NCI-H128 (cell line): ENCODE results near the gene ITGA2.

Source experiments
- DNase-seq: peaks from one replicate; lab custom pipeline; 2025; ENCODE audit not compliant: unreplicated experiment; lab: John Stamatoyannopoulos, UW

The ITGA2 gene

DNA sequence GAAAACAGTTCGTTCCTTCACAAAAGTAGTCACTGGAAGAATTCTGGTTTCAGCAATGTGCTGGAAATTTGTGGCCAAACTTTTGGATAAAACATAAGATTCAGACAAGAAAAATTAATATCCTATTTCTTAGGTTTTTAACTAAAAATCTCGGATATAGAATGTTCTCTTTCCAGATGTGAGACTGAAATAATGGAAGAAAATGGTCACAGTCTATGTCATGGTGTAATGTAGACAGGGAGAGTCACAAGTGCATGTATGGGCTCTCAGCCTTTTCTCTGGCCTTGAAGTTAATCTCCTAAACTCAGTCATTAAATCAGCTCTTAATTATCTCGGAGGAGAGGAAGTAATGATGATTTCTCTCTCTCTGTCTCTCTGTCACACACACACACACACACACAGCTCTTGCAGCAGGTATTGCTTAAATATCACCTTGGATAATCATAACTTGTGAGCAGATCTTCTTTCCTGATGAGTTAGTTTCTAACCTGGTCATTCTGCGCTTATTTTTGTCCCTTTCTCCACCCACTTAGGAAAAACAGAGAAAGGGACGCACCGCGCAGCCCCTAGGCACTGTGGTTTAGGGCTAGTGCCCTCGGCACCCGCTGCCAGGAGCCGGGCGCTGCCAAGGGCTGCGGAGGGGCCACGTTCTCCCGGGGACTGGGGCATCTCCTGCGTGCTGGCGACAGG is 672 bp upstream of the ITGA2 start:
- DNase-seq, result no peak

DNA sequence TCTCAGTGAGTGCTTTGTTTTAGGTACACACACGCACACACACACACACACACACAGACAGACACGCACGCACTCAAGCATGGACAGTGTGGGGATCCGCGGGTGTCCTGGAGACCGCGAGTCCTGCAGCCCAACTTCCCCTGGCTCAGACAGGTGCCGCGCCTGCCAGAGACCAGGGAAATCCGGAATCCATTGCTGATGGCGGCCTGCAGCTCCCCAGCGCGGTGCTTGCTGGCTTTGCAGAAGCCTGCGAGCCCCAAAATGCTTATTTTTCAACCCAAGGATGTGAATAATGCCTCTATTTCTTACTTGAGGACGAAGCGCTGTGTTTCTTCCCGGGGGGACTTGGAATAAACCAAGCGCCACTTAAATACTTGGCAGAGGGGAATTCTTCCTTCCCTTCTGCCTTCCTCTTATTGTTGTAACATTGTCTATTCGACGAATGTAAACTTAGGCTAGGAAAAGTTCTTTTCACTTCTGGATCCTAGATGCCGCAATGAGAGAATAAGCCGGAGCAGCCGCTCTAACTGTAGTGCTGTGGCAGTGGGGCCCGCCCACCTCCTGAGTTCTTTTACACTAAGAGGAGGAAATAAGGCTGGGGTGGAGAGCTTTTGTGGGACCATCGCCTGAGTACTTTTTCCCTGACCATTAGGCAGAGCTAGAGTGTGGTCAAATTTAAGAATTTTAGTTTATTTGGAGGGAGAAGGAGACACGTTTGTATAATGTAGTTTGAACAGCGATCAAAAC is 802 bp downstream of the ITGA2 start:
- no peak for DNase-seq

DNA sequence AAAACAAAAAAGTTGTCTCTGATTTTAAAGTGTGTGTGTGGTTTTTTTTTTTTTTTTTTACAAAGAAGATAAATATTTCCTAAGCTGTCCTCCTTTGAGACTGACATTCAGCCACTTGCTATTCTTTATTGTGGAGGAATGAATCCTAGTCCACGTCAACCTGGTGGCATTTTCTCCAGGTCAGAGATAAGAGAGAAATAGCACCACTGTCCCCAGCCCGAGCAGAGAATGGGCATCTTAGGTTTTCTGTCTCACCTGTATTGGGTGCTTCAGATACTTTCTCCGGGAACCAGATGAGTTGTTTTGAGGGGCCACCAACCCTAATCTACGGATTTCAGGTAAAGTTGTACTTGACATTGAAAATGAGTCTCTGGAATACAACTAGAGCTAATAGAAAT is 1.4 kb downstream of the ITGA2 start:
- DNase-seq, result no peak

DNA sequence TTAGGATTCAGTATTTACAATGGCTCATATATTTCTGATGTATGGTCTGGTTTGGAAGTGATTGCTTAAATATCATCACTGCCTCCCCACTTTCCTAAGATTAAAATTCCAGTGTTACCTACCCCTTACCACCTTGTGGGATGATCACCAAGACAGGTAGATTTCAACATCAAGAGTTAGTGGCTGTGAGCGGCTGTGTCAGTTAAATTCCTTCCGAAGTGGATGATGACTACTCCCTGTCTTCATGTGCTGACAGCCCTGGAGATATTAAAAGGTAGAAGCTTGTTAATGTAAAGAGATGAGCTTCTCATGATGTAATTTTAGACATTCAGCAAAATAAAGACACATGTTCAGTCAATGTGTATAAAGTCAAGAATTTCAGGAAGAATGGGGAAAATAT is 4.2 kb downstream of the ITGA2 start:
- DNase-seq, result no peak

DNA sequence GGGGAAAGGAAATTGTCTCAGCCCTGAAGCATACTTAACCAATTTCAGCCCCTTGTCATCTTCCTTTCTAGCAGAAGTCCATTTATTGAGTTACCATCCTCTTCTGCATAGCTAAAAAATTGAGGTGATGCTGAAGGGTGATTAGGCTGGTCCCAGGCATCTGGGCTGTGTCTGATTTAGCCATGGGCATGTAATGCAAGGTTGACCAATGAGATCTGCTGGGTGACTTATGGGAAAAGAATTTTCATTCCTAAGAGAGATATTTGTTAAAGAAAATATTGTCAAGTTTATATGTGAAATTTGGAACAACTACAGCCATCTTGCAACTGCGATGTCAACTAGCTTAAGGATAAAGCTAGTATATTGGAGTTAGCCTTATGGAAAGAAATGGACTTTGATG is 5.1 kb downstream of the ITGA2 start:
- no peak for DNase-seq

- DNase-seq, result no peak
These were observed 5.9 kb downstream of the ITGA2 start for GRCh38 chr5:52995095-52995494.

DNA sequence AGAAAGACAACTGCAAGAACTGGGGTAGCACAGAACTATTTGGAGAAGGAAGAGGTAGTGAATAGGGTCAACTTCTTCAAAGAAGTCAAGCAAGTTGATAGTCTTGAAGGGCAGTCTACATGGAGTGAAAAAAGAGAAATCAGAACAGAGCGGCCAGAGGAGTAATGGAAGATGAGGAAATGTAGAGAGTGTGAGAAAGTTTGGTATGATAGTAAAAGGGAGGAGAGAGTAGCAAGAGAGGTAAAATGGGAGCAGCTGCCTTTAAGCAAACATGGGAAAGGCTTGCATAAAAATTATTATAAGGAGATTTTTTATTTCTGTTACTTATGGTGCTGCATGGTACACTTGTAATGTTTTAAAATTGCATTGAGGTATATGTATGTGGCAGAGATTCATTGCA is 6.8 kb downstream of the ITGA2 start:
- no peak for DNase-seq

- no peak for DNase-seq
These were observed 7.8 kb downstream of the ITGA2 start for GRCh38 chr5:52996979-52997378.

DNA sequence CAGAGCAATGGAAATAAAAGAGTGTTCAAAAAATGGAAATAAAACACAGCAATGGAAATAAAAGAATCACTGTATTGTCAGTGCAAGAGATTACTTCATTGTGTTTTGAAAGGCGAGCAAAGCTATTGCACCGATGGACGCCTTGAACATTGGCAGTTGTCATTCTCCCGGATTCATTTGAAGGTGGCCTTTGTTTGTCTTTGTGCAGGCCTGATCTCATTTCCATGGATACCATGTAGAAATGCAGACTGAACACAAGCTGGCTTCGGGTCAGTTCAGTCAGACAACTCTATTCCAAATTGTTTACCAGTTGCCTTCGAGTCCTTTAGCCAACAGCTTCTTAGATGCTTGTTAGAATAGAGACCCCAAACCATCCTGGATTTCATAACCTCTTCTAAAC is 8.3 kb downstream of the ITGA2 start:
- no peak for DNase-seq

DNA sequence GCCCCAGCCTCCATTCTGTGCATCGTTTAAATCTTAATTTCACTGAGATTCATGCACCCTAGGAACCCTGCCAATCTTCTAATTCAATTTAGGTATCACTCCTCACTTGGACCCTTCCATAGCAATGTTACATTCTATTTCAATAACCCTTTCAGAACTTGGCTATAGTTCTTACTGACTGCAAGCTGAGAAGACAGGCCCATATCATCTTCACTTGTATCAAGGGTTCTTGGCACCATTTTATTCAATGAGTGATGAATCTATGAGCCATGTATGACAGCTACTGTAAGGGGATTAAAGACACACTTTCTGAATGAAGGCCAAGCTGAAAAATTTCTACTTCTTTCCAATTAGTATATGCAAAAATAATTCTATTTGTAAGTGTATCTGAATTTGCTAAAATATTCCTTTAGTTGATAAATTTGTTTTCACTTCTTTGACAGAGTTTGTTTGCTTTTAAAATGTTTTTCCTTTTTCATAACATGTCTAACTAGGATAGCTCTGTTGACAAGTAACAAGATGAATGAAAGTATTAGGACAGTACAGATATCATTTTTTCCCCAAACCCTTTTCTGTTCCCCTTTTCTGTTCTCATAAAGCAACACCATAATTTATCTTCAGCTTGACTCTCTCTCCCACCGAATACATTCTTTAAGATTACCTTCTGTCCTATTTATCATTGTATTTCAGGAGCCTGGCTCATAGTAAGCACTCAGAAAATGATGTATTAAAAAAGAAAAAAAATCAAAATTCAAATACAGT is 9.6 kb downstream of the ITGA2 start:
- DNase-seq, result no peak

DNA sequence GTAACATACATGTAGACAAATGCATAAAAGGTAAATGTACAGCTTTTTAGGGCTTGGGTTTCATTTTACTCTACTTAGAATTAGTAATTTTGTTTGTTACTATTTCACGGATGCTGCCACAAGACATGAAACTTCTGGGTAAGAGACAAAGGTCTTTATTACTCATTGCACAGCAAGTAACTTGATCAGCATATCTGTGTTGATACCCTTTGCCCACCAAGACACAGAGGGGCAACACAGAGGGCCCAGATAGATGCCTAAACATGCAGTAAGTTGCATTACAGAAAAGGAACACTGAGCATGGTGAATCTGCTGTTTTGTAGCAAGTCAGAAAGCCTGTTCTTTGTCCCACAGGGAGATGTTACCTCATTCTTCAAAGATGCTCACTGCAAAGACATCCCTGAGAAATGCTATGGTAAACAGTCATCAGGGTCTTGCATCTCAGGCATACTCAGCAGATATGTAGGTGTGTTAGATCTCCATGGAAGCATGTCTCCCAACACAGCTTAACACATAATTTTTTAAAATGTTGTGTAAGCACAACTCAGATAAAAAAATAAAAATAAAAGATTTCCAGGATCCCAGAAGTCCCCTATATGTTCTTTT is 10.3 kb downstream of the ITGA2 start:
- no peak for DNase-seq

- no peak for DNase-seq
These were observed 12.4 kb downstream of the ITGA2 start for GRCh38 chr5:53001541-53001940.

DNA sequence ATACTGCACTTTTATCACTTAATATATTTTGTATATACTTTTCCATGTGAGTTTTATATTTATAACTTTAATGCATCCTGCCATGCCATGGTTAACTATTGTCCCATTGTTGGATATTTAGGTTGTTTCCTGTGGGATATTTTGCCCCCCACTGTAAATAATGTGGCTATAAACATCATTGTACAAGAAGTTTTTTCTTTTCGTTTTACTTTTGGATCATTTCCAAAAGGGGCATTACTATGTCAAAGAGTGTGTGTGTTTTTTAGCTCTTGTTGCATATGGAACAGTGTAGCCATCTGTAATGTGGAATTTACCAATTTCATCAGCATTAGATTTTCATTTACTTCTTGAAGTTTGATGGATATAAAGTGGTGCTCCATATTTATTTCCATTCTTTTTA is 13.3 kb downstream of the ITGA2 start:
- no peak for DNase-seq

GRCh38 chr5:53003144-53003543 is 14.0 kb downstream of the ITGA2 start:
- DNase-seq, result no peak

DNA sequence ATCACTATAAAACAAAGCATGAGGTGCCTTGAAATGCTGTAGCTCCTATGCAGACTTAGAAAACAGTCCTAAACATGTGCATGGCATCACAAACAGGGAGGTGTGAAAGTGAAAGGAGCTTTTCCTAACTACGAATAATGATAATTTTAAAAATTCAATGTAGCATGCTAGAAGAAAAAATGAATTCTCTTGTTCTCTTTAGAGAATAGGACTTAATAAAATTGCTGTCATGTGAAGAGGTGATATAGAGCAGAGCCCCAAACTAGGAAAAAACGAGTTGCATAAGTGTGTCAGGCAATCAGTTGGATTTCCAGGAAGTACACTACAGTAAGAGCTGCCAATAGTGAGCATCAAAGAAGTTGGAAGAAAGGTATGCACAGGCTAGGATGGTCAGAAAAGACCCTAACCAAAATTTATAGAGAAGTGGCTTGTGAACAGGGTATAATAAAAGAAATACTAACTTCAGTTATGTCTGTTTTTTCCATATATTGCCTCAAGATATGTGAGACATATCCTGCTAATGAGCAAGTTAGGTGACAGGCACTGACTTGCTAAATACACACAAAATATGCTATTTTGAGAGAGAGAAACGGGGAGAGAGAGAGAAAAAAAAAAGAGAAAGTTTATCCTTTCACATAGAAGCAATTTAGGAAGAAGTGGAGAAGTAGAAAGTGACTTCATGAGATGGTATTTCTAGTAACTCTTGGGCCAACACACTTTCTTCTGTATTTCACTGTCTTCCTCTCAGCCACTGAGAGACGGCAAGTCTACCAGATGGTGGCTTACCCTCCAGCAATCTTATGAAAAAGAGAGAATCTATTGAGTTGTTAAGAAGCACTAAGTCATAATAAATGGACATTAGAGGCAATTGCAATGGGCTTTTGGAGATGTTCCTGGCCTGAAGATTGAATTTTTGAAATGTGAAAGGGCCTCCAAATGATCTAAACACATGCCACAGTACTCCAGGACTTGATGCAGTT is 18.0 kb downstream of the ITGA2 start:
- DNase-seq, result no peak

- no peak for DNase-seq
These were observed 19.6 kb downstream of the ITGA2 start for GRCh38 chr5:53008751-53009150.

DNA sequence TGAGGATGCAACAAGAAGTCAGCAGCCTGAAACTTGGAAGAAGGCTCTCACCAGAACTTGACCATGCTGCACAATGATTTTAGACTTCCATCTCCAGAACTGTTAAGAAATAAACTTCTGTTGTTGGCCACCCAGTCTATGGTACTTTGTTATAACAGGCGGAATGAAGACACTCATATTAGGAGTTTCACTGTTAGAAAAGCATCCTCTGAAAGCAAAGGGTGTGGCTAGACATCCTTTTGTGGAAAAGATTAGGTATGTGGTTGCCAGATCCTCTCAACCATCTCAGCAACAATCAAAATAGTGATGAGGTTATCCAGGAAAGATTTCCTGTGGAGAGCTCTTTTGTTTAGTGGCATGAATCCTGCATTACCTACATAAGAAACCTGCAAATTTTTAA is 20.7 kb downstream of the ITGA2 start:
- no peak for DNase-seq

DNA sequence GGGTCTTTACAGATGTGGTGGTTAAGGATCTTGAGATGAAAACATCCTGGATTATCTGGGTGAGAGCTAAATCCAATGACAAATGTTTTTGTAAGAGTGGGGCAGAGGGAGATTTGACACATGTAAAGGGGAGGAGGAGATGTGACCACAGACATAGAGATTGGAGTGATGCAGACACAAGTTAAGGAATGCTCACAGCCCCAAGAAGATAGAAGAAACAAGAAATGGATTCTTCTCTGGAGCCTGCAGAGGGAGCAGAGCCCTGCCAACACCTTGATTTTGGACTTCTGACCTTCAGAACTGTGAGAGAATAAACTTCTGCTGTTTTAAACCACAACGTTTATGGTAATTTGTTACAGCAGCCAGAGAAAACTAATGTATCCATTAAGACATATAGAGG is 21.7 kb downstream of the ITGA2 start:
- no peak for DNase-seq

DNA sequence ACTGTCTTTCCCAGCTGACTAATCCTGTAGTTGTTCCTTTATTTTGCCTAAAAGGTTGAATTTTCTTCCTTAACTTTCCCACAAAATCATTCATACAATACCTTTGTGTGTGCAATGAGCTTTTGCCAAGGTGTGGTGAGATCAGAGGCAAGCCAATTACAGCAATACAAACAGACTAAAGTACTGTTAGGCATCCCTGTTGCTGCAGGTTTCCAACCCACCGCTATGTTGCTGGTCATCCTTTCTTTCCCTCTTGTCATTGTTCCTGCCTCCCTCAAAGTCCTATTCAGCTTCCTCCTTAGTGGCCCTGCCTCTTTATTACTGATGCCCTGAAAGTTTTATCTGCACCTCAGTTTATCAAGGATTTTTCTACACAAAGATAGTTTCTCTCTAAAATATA is 22.1 kb downstream of the ITGA2 start:
- no peak for DNase-seq

- DNase-seq, result no peak
These were observed 24.7 kb downstream of the ITGA2 start for GRCh38 chr5:53013857-53014256.

DNA sequence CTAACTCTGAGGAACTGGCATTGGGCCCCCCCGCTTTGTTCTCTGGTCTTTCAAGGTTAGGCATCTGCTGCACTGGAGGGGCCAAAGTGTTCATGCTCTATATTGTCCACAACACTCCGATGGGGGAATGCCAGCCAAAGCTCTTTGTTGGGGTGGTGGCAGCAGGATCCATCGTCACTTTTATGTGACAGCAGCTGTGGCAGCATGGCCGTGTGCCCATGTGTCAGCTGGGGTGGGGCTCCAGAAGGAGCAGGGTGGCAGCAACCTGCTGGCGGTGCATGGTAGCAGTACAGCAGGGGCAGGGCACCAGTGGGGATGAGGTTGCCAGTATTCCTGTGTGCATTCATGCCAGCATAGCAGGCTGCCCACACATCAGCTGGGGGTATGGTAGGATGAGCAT is 28.2 kb downstream of the ITGA2 start:
- DNase-seq, result no peak
